ENCODE measurements around the gene MCHR1. TPM values are rescaled to one million over a fixed set of nuclear protein-coding genes. Genes with fewer than 3 reads are reported as not detected.

Gene MCHR1
- polyA plus RNA-seq, 5 donors = 0.16 to 0.42 (median 0.22) TPM

- DNase-seq = no peak
Observed at GRCh38 chr22:40726514-40726913, 47.2 kb downstream of the MCHR1 start.

GRCh38 chr22:40727070-40727963 is 48.0 kb downstream of the MCHR1 start:
- DNase-seq = no peak

- no peak for DNase-seq
Observed at GRCh38 chr22:40727964-40728615, 48.8 kb downstream of the MCHR1 start.

GRCh38 chr22:40728731-40729189 is 49.5 kb downstream of the MCHR1 start:
- DNase-seq = peak in 1 of 2 donors; percentile 38

GRCh38 chr22:40729284-40729683 is 50.0 kb downstream of the MCHR1 start:
- no peak for DNase-seq

Other genes starting within 250 kb of the MCHR1 start
- 10 to 100 TPM; 15.6 to 29.7 (median 21.0) TPM for gene MRTFA, start 42.8 kb upstream of the MCHR1 start, polyA plus RNA-seq (ENCODE audit: insufficient read depth in 1 of 5, insufficient read length in 5 of 5, low replicate concordance in 1 of 5)
- 10 to 100 TPM; 31.3 to 40.1 (median 33.0) TPM for gene SLC25A17, start 139.9 kb downstream of the MCHR1 start, polyA plus RNA-seq (ENCODE audit: insufficient read depth in 1 of 5, insufficient read length in 5 of 5, low replicate concordance in 1 of 5)
- 100 to 1,000 TPM; 483 to 731 (median 531) TPM for gene ST13, start 177.2 kb downstream of the MCHR1 start, polyA plus RNA-seq (ENCODE audit: insufficient read depth in 1 of 5, insufficient read length in 5 of 5, low replicate concordance in 1 of 5)
- 10 to 100 TPM; 12.3 to 23.2 (median 17.5) TPM for gene XPNPEP3, start 177.7 kb downstream of the MCHR1 start, polyA plus RNA-seq (ENCODE audit: insufficient read depth in 1 of 5, insufficient read length in 5 of 5, low replicate concordance in 1 of 5)
- 1 to 10 TPM in 3 of 5 donors, under 1 TPM in 2; 0.70 to 1.2 (median 1.0) TPM for gene DNAJB7, start 182.6 kb downstream of the MCHR1 start, polyA plus RNA-seq (ENCODE audit: insufficient read depth in 1 of 5, insufficient read length in 5 of 5, low replicate concordance in 1 of 5)